RPMI8226 (cell line): Measurements from ENCODE around the gene KCNJ10.
"Not testable (repeated sequence)": the region's sequence is repeated elsewhere in the genome, so short reads cannot be mapped to it uniquely, and the experiment has no call there.

Experiments used
- DNase-seq: peaks from one replicate; pipeline ENCODE4 v3.0.0-alpha.2; 2015

KCNJ10 gene

DNA sequence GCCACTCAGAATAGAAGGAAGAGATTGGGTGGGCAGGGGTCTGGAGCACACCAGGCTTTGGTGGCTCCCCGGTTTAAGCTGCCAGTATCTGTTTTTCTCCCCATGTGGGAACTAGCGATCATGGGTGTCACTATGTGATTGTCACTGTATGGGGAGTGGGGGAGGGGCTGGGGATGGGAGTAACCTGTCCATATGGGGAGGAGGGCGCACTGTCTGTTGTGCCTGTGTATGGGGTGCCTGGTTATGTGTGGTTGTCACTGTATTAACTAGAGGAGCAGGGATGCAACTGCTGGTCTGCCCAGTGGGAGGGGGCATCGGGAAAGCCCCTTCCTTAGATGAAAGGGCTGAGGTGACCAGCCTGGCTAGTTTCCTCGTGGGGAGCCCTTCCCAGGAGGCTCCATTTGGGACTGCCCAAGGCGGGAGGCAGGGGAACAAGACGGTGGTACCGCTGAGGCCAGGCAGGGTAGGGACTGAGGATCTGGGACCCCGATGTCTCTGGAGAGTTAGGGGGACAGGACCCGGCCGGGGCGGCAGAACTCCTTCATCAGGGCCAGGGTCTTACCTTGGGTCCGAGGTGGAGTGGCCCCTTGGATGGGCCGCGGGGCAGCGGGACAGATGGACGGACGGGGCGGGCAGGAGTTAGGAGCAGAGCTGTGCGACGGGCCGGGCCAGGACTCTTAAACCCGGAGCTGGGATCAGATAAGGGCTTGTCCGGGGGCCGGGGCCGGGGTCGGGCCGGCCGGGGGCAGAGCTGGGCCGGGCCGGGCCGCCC lies at the start of gene KCNJ10:
Gene KCNJ10 (minus strand): TSS at position 701 of the 772 bp plus-strand sequence. CDS start 27,628 bp downstream, outside the sequence.
- DNase-seq: no peak

DNA sequence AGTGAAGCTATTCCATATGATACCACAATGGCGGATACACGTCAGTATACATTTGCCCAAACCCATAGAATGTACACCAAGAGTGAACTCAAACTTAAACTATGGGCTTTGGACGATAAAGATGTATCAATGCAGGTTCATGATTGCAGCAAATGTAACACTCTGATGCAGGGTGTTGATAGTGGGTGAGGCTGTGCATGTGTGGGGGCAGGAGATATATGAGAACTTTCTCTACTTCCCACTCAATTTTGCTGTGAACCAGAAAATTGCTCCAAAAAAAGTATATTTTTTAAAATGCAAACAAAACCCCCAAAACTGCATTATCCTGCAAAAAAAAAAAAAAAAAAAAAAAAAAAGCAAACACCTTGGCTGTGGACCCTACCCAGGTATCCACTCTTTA lies 49.0 kb upstream of the KCNJ10 start:
- no peak for DNase-seq

DNA sequence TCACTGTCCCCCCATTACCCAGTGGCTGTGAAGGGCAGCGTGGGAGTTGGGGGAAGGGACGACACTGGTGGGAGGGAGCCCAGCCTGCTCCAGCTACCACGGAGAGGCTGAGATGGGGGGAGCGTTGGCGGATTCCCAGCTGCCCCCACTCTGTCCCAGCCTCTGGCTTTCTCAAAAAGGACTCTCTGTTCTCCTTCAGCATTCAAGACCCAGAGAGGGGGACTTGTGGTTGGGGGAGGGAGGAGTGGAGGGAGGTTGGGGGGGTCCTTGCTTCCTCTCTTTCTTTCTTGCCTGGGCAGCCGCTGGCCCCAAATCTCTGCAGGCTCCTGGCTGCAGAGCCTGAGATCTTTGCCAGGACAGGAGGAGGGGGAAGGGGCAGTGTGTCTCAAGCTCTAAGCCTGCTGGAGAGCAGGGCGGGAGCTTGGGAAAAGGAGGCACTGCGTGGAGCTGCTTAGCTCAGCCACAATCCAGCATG lies 47.8 kb upstream of the KCNJ10 start:
- DNase-seq: no peak

DNA sequence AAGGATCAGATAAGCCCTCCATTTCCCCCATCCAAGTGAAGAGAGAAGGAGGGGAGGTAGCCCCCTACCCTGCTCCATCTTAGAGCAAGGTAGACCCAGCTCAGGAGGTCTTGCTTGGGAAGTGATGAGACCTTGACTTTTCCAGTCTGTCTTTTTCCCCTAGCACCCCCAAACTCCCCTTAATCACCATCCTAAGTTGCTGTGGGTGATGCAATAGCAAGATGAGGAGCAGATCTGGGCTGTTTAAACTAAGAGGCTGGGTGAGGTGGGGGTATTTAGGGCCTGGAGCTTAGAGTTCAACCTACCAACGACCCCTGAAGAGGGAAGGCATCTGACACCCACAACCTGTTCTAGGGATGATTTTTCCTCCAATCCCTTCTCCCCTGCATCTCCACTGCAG lies 47.3 kb upstream of the KCNJ10 start:
- no peak for DNase-seq

DNA sequence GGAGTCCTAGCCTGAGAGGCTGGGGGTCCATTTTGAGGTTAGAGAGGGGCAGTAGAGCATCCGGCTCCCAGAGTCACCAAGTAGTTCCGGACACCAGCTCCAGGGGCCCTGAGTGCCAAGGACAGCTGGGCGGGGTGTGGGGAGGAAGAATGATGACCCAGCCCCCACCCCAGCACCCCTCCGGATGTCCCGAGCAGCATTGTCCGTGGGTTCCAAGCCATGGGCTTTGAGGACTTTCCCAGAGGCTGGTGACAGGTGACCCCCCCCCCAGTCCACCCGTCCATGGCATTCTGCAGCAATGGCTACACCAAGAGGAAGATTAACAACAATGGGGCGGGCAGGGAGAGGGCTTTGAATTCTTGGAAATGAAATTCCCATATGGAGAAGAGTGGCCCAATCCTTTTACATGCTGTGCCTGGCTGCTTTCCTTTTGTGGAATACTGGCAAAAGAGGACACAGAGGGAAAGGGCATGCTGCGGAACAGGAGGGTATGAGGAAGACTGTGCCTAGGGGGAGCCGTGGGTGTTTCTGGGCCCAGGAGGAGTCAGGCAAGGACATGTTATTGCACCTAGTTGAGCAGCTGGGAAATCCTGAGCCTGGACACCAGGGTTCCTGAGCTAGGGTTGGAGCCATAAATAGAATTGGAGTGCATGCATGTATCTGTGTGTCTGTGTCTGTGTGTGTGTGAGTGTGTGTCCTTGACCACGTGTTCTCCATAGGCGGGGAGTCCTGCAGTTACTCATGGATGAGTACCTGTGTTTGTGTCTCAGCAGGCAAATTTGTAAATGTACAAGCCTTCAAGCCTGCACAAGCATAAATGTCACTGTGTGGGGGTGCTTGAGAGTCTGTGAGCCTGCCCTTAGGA lies 46.6 kb upstream of the KCNJ10 start:
- no peak for DNase-seq

DNA sequence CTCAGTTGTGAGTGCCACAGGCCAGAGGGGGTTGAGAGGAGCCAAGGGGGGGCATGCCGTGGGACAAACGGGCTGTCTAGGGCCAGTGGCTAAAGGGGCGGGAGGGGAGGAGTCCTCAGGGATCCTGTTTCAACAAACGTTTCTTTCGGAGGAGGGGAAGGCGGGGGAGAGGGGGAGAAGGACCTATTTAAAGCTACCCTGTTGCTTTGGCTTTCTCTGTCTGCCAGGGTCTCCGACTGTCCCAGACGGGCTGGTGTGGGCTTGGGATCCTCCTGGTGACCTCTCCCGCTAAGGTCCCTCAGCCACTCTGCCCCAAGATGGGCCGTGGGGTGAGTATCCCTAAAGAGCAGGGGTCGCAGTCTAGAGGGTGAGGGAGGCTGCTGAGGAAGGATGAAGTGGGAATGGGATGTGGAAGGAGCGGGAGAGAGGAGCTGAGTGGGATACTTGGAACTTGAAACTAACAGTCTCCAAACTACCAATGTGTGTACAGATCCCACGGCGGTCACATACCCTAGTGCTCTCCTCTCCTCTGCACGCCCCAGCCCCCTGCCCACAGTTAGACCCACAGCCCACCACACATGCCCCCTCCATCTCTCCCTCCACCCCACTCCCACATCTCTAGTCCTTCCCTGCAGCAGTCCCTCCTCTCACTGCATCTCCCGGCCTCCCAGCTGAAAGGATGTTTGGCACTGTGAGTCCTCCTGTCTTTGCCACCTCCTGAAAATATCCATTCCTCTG lies 45.8 kb upstream of the KCNJ10 start, which contains the start of gene ATP1A2:
Gene ATP1A2 (plus strand): TSS at position 215 of the 738 bp plus-strand sequence. CDS start 103 bp downstream, at position 318.
- DNase-seq: no peak

DNA sequence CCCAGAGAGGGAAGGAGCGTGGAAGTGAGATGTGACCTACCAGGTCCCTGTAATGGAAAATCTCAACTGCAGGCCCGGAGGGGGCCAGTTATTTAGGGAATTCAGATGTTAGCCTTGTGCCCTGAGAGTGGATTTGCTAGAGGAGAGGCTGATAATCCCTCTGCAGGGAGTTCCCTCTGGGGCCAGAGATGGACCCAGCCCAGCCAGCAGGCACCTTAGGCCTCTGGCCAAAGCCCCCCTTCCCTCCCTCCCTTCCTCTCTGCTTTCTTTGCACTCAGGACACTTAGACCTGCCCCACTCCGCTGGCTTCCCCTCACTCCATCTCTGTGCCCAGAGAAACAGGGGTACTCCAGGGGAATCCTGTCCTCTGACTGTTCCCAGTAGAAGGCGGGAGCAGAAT lies 44.1 kb upstream of the KCNJ10 start:
- no peak for DNase-seq

DNA sequence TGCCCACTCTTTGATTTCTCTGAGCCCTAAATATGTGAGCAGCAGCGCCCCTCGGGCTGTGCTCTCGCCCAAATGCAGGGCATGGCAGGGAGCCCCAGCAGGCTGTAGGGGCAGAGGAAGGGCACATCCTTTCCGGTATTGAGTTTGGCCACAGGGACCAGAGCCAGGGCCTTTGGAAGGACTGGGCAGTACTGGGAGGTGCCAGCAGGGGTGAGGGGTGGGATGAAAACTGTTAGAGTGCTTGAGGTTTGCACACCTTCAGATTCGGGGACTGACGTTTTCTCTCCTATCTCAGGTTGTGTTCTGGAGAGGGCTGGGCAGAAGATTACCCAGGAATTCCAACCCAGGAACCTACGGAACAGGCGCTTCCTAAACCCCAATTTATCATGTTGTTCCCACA lies 43.4 kb upstream of the KCNJ10 start:
- no peak for DNase-seq

DNA sequence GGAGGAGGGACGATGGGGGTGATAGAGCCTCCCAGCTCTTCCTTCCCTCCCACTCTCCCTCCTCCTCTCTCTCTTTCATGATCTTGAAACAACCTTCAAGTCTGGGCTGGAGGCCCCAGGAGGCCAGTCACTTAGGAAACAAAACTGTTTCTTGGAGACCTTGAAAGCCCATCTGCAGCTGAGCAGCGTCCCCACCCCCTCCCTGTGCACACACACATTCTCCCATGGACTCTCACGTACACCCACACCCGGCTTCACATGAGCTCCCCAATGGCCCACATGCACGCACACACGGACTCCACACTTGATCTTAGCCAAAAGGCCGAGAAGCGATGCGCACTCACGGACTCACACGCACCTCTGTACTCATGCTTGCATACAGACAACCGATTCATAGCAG lies 42.4 kb upstream of the KCNJ10 start:
- DNase-seq: no peak

DNA sequence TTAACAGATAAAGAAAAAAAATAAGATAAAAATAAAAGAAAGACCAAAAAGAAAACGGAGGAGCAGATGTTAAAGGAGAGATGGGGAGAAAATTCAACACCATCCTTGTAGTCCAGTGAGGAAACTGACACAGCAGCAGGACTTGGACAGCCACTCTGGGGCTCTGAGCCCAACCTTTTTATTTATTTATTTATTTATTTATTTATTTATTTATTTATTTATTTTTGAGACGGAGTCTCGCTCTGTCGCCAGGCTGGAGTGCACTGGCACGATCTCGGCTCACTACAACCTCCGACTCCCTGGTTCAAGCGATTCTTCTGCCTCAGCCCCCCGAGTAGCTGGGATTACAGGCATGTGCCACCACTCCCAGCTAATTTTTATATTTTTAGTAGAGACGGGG lies 41.5 kb upstream of the KCNJ10 start:
- DNase-seq: not testable (repeated sequence)

DNA sequence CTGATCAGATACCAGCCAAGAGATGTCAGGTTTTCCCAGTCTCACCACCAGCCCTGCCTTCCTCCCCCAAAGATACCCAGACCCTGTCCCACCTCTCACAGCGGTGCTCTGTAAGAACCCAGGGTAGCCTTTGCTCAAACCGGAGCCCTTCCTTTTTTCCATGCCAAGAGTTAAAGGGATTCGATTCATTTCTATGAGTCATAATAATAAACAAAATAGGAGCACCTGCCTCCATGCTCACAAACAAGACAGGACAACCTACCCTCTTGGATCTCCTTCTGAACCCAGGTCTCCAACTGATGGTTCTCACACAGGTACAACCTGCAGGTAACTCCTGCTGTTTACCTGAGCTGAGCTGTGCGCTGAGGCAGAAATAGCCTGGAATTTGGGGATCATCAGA lies 39.7 kb upstream of the KCNJ10 start:
- no peak for DNase-seq

DNA sequence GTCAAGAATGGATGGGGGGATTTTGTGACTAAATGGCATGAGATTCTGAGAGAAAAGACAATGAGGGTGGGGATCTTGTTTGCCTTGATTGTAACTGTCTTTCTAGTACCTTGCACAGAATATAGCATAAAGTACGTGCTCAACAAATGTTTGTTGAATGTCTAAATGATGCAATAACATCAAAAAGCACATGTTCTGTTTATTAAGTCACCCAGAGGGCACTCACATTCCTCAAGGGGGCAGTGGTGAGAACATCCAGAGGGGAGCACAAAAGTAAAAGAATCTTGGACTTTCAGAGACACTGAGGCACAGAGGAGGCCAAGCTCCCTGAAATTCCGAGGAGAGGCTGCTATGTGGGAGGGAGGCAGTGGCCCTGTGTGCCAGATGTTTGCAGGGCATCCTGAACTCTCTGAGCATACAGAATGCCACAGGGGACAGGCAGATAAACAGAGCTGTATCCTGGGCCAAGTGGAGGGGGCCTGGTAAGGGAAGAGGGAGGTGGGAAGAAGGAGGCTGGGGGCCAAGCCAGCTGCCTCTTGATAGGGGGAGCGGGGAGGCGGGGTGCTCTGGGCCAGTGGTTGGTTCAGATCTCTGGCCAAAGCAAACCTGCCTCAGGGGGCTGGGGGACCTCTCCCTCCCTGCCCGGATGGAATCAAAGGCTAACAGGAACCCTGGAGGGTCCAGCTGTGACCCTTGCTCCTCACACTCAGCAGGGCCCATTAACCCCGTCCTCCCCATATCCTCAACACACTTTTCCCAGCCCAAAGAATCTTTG lies 39.1 kb upstream of the KCNJ10 start:
- DNase-seq: peak; percentile 68

DNA sequence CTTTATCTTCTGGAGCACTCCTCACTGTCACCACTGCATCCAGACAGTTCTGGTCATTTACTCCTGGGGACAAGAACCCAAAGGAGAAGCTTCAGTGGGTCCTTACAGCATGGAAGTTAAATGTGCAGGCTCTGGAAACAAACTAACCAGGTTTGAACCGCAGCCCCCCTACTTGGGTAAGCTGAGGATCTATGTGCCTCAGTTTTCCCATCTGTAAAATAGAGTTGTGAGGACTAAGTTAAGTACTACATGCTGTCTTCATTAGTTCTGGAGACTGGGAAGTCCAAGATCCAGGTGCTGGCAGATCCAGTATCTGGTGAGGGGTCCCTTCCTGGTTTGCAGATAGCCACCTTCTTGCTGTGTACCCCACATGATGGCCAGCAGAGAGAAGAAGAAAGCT lies 37.6 kb upstream of the KCNJ10 start:
- no peak for DNase-seq

DNA sequence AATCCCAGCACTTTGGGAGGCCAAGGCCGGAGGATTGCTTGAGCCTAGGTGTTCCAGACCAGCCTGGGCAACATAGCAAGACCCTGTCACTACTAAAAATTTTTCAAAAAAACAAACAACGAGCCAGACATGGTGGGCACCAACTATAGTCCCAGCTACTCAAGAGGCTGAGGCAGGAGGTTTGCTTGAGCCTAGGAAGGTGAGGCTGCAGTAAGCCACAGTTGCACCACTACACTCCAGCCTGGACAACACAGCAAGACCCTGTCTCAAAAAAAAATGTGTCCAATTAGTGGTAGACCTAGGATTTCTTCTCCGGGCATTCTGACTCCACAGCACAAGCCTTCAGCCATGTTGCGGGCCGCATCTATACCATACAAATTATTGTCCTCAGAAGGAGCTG lies 35.2 kb upstream of the KCNJ10 start:
- no peak for DNase-seq

DNA sequence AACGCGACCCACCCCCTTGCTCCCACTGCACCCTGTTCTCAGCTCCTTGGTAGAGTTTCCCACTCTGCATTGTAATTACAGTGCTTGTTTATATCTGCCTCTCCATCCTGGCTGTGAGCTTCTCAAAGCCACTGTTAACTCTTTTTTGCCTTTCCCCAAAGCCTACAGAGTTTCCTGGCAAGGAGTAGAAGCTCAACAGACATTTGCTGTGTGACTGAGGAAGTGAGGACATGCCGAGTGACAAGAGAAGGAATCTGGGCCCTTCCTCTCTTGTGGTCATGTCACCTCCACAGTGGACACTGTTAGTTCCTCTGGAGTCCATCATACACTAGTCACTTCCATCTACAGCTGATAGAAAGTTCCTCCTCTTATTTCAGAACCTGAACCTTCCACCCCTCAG lies 34.5 kb upstream of the KCNJ10 start:
- no peak for DNase-seq

DNA sequence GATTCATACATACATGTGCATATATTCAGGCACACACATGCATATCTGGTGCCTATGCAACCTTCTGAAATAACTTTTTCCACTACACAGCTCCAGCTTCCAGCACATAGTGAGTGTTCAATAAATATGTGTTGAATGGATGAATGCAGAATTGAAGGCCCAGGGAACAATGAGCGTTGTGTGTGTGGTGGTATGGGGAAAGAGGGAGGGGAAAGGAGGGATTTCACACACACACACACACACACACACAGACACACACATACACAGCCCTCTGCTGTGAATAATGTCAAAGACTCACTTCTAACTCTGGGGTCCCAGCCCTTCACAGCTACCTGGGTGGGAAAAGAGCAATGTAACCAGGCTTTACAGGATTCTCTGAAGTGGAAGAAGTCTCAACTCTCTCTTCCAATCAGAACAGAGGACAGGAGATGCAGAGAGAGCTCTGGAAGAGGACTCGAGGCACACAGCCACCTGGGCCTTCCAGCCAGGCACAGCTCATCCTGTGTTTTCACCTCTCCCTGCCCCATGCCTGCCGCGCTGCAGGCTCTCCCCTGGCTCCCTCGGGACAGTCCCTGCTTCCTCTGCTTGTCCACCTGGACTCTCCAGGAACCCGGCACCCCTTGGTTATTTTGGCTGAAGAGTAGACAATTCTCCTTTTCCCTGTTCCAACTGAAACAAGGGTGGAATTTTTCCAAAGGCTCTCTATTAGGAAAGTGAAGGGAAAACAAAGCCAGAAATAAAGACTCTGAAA lies 33.9 kb upstream of the KCNJ10 start:
- no peak for DNase-seq

DNA sequence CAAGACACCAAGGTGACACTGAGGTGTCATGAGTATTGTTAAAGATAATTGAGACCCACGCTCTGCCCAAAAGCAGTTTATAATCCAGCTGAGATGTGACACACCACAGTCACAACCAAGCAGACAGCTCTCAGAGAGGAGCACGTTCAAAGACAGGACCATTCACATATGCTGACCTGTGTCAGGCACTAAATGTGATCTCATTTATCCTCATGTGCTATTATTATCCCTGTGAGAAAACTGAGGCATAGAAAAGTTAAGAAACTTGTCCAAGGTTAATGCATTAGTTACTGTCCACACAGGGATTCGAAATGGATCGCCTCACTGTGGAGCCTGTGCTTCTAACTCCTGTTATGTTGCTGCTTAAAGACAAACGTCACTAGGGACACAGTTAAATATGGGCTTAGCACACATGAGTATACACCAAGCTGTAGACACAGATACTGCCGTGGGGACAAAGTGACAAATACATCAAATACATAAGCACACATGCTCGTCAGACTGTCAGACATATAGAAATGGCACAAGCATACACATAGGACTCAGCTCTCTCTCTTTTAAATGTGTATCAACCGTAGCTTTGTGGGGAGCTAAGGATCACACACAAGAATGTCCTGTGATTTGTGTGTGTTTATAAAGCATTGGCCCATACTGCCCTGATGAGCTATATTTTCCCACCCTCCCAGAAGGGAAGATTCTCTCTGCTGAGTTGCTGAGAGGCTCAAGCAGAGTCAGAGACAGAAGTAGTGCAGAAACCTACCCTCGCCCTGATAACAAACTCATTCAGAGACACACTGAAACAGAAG lies 32.0 kb upstream of the KCNJ10 start:
- no peak for DNase-seq

DNA sequence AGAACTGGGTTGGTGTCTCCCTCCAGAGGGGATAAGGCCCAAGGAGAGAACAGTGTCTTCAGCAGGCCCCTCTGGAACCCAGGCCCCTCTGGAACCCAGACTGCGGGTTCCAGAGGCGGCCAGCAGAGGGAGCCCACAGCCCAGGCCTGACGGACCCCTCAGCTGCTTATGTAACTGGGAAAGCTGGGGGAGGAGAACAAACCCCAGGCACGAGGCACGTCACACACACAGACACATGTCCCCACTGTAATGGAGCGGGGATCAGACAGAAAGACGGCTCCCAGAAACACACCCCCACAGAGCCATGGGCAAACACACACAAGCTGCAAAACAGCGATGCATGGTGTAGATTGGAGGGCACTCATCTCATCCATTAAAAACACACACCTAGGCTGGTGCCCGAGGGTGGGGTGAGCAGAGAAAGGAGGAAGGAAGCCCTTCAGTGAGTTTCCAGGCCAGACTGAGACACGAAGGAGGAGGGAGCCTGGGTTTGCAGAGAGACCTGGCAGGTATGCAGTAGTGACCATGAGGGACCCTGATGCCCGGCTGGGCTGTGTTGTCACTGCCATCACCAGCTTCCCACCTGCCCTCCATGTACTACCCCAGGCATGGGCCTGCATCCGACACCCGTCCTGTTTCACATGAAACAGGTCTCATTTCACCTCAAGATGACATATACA lies 31.2 kb upstream of the KCNJ10 start:
- peak; percentile 82 for DNase-seq

DNA sequence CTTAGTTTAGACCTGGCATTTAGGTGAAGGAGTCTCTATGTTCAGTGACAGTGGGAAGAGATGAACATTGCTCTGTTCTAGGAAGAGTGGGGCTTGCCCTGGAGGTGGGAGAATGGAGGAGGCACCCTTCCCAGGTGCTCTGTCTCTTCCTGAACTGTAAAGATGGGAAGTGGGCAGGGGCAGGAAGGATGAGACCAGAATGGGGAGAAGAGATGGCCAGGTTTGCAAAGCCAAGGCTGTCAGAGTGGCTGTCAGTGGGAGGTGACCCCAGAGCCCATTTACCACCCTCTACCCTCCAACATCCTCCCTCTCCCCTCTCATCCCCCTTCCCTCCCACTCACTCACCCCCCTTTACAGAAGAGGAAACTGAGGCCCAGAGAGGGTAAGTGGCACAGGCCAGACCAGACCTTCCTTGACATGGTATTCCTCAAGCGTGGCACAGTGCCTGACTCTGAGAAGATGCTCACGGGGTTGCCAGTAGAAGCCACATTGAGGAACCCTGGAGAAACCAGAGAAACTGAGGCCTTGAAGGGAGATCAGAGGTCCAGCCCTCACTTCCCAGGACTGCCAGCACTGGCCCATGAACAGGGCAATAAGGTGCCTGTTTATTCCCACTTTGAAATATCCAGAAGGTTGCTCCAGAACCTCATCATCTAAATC lies 29.9 kb upstream of the KCNJ10 start:
- DNase-seq: no peak
